GM23338 (cell line): ENCODE measurements around the gene CD163L1. TPM values are rescaled to one million over a fixed set of nuclear protein-coding genes. Genes with fewer than 3 reads are reported as not detected.
"Not testable (repeated sequence)": the region's sequence is repeated elsewhere in the genome, so short reads cannot be mapped to it uniquely, and the experiment has no call there.

Experiments used
- ATAC-seq: fragments of 200-7000 bp; cut with Tn5 transposase; 3 replicates; pipeline ENCODE4 v1.9.1; 2020
- DNase-seq: peaks from one replicate; pipeline ENCODE4 v3.0.0-alpha.2; 2015; ENCODE audit warnings: low spot score
- H2AFZ ChIP-seq: fragments of 200-600 bp; sonication (generic); 2 replicates; pipeline ENCODE4 v1.8.0; 2016; ENCODE audit warnings: antibody characterized with exemption, mild to moderate bottlenecking, moderate library complexity
- H3F3A ChIP-seq: fragments of 200-600 bp; sonication (generic); replicated peaks from 2 replicates; pipeline ENCODE4 v1.8.0; 2017; ENCODE audit warnings: antibody characterized with exemption, mixed run types, low read depth
- H3K27ac ChIP-seq: fragments of 200-600 bp; sonication (generic); 2 replicates; pipeline ENCODE4 v1.6.1; 2016; ENCODE audit warnings: low read depth
- H3K27me3 ChIP-seq: fragments of 200-600 bp; sonication (generic); 2 replicates; pipeline ENCODE4 v1.8.0; 2016; ENCODE audit warnings: mild to moderate bottlenecking, mixed run types, moderate library complexity; ENCODE audit not compliant: insufficient read depth
- H3K36me3 ChIP-seq: fragments of 200-600 bp; sonication (generic); 2 replicates; pipeline ENCODE4 v1.8.0; 2016; ENCODE audit warnings: mild to moderate bottlenecking; ENCODE audit not compliant: insufficient read depth
- H3K4me1 ChIP-seq: fragments of 200-600 bp; sonication (generic); 2 replicates; pipeline ENCODE4 v1.8.0; 2016; ENCODE audit warnings: mild to moderate bottlenecking, moderate library complexity; ENCODE audit not compliant: insufficient read depth
- H3K4me2 ChIP-seq: fragments of 200-600 bp; sonication (generic); 2 replicates; pipeline ENCODE4 v1.7.1; 2017; ENCODE audit warnings: mixed run types
- H3K4me3 ChIP-seq: fragments of 200-600 bp; sonication (generic); 2 replicates; pipeline ENCODE4 v1.6.1; 2016; ENCODE audit warnings: mixed run types
- H3K79me2 ChIP-seq: fragments of 200-600 bp; sonication (generic); replicated peaks from 2 replicates; pipeline ENCODE4 v1.8.0; 2017; ENCODE audit warnings: mild to moderate bottlenecking; ENCODE audit not compliant: insufficient read depth
- H3K9me2 ChIP-seq: fragments of 200-600 bp; sonication (generic); 2 replicates; pipeline ENCODE4 v1.8.0; 2017; ENCODE audit not compliant: insufficient read depth
- H4K20me1 ChIP-seq: fragments of 200-600 bp; sonication (generic); replicated peaks from 2 replicates; pipeline ENCODE4 v1.8.0; 2017; ENCODE audit warnings: mild to moderate bottlenecking; ENCODE audit not compliant: insufficient read depth
- H3K27ac Mint-ChIP-seq: 2 replicates; pipeline ENCODE4 v1.8.0; 2020; ENCODE audit warnings: inconsistent platforms, mild to moderate bottlenecking, moderate library complexity, mixed read lengths
- H3K27me3 Mint-ChIP-seq: 3 replicates; pipeline ENCODE4 v1.8.0; 2022; ENCODE audit warnings: low read depth, mild to moderate bottlenecking, moderate library complexity, mixed read lengths, inconsistent platforms; ENCODE audit not compliant: insufficient read depth, poor library complexity
- H3K36me3 Mint-ChIP-seq: 3 replicates; pipeline ENCODE4 v1.8.0; 2021; ENCODE audit warnings: low read depth, mild to moderate bottlenecking, inconsistent platforms, moderate library complexity, mixed read lengths
- H3K4me1 Mint-ChIP-seq: 3 replicates; pipeline ENCODE4 v1.8.0; 2020; ENCODE audit warnings: mild to moderate bottlenecking, inconsistent platforms, mixed read lengths
- H3K4me3 Mint-ChIP-seq: 3 replicates; pipeline ENCODE4 v1.8.0; 2021; ENCODE audit warnings: moderate library complexity, mild to moderate bottlenecking, inconsistent platforms, mixed read lengths
- H3K9me3 Mint-ChIP-seq: 3 replicates; pipeline ENCODE4 v1.8.0; 2020; ENCODE audit warnings: moderate library complexity, mild to moderate bottlenecking, inconsistent platforms, mixed read lengths
- CREB1 ChIP-seq: fragments of 250-450 bp; sonication (Bioruptor Pico); IDR thresholded peaks from 2 replicates; pipeline ENCODE4 v1.5.0; 2020; ENCODE audit warnings: low read depth, mild to moderate bottlenecking, moderate library complexity
- EZH2 ChIP-seq: fragments of 200-600 bp; sonication (generic); IDR thresholded peaks from one replicate; pipeline ENCODE4 v1.8.0; 2017; ENCODE audit warnings: antibody characterized with exemption, mild to moderate bottlenecking, low read depth; ENCODE audit not compliant: unreplicated experiment
- EZH2phosphoT487 ChIP-seq: fragments of 200-600 bp; sonication (generic); IDR thresholded peaks from one replicate; pipeline ENCODE4 v1.8.1; 2018; ENCODE audit warnings: antibody characterized with exemption; ENCODE audit not compliant: unreplicated experiment
- JUNB ChIP-seq: IDR thresholded peaks from one replicate; pipeline ENCODE4 v1.6.1; 2016; ENCODE audit warnings: antibody characterized with exemption; ENCODE audit not compliant: unreplicated experiment
- NANOG ChIP-seq: IDR thresholded peaks from 2 replicates; pipeline ENCODE4 v1.6.1; 2016; ENCODE audit warnings: antibody characterized with exemption, borderline replicate concordance
- POLR2AphosphoS5 ChIP-seq: IDR thresholded peaks from 2 replicates; pipeline ENCODE4 v1.6.1; 2016; ENCODE audit warnings: antibody characterized with exemption, low read depth
- STAT1 ChIP-seq: IDR thresholded peaks from one replicate; pipeline ENCODE4 v1.6.1; 2016; ENCODE audit warnings: antibody characterized with exemption; ENCODE audit not compliant: unreplicated experiment
- ZNF114 ChIP-seq: fragments of 250-450 bp; sonication (Bioruptor Pico); IDR thresholded peaks from 2 replicates; pipeline ENCODE4 v1.5.0; 2020; ENCODE audit warnings: mild to moderate bottlenecking, moderate library complexity
- ZNF331 ChIP-seq: fragments of 250-450 bp; sonication (Bioruptor Pico); IDR thresholded peaks from 2 replicates; pipeline ENCODE4 v1.5.0; 2020; ENCODE audit warnings: low read depth, mild to moderate bottlenecking, moderate library complexity
- polyA plus RNA-seq: library from polyadenylated mRNA; unstranded; fragments of >200 nt; fragmentation: Nextera tagmentation; extraction: Ambion mirVana; gene quantifications from 2 replicates; pipeline ENCODE4 v1.2.1, GENCODE V29; 2016
- total RNA-seq: library from RNA; depleted of rRNA; stranded (reverse); fragments of >200 nt; shearing (Covaris generic); gene quantifications from 2 replicates; pipeline ENCODE4 v1.2.3, GENCODE V29; 2014
- TF ChIP-seq, protein P1 (sequence below): IDR thresholded peaks from one replicate; pipeline ENCODE4 v1.6.1; 2018; ENCODE audit warnings: antibody characterized with exemption; ENCODE audit not compliant: unreplicated experiment
- TF ChIP-seq, protein P2 (sequence below): IDR thresholded peaks from 2 replicates; pipeline ENCODE4 v1.6.1; 2016; ENCODE audit warnings: antibody characterized with exemption

CD163L1 gene
- total and polyA plus RNA-seq, 2 experiments from 2014 or later, result 0.14 to 0.36 TPM

DNA sequence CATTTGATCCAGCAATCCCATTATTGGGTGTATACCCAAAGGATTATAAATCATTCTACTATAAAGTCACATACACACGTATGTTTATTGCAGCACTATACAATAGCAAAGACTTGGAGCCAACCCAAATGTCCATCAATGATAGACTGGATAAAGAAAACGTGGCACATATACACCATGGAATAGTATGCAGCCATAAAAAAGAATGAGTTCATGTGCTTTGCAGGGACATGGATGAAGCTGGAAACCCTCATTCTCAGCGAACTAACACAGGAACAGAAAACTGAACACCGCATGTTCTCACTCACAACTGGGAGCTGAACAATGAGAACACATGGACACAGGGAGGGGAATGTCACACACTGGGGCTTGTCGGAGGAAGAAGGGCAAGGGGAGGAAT lies 106.2 kb downstream of the CD163L1 start:
- H3K9me2 ChIP-seq, H3K27ac ChIP-seq, H3K27me3 ChIP-seq, H4K20me1 ChIP-seq, H3K4me1 Mint-ChIP-seq, H3K4me3 ChIP-seq, H3K36me3 ChIP-seq, ATAC-seq, DNase-seq, H2AFZ ChIP-seq, H3K4me2 ChIP-seq, H3K4me1 ChIP-seq, H3K27me3 Mint-ChIP-seq, H3K36me3 Mint-ChIP-seq, H3K27ac Mint-ChIP-seq, H3K4me3 Mint-ChIP-seq, H3F3A ChIP-seq, H3K79me2 ChIP-seq: not testable (repeated sequence)
- H3K9me3 Mint-ChIP-seq, result peaks cover 30% of the 10 kb centered on the region

DNA sequence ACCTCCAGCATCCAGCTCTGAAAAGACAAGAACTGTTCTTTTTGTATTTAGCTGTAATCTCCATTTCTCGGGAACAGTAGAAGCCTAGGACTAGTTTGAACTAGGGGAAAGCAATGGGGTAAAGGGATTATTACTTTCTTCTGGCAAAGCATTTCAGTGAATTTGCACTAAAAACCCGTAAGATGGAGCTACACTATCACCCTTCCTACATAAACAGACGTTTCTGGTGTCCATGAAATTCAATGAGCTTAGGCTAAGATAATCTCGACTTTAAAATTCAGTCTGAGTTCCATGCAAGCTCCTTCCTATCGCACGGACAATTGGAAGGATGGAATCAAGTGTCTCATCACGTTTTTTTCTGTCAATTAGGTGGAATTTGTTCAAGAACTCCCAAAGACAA lies 116.0 kb downstream of the CD163L1 start:
- H2AFZ ChIP-seq, result no peak overlapping the region; the same call in 1 of the 2 replicates
- no peak overlapping the region for H3K4me3 ChIP-seq
- peaks cover 6% of the 10 kb centered on the region; the same call in 1 of the 2 replicates for H3K36me3 ChIP-seq
- peaks cover 31% of the 10 kb centered on the region for H3K9me3 Mint-ChIP-seq
- H3K4me3 Mint-ChIP-seq, result no peak overlapping the region
- H3F3A ChIP-seq, result no peaks in the 10 kb centered on the region
- H3K27ac Mint-ChIP-seq, result no peak overlapping the region
- no peaks in the 10 kb centered on the region for H3K9me2 ChIP-seq
- peaks cover 16% of the 10 kb centered on the region for H3K36me3 Mint-ChIP-seq
- no peaks in the 10 kb centered on the region for H4K20me1 ChIP-seq
- no peaks in the 10 kb centered on the region for H3K79me2 ChIP-seq
- peaks cover 2% of the 10 kb centered on the region for H3K27me3 Mint-ChIP-seq
- H3K27ac ChIP-seq, result no peak overlapping the region
- ATAC-seq, result no peak
- no peaks in the 10 kb centered on the region for H3K4me1 ChIP-seq
- no peaks in the 10 kb centered on the region for H3K27me3 ChIP-seq
- H3K4me1 Mint-ChIP-seq, result no peaks in the 10 kb centered on the region
- DNase-seq, result no peak
- TF ChIP-seq ZNF114 (CRISPR knock-in tag) (no peak), EZH2 (no peak)
- H3K4me2 ChIP-seq, result no peak overlapping the region

DNA sequence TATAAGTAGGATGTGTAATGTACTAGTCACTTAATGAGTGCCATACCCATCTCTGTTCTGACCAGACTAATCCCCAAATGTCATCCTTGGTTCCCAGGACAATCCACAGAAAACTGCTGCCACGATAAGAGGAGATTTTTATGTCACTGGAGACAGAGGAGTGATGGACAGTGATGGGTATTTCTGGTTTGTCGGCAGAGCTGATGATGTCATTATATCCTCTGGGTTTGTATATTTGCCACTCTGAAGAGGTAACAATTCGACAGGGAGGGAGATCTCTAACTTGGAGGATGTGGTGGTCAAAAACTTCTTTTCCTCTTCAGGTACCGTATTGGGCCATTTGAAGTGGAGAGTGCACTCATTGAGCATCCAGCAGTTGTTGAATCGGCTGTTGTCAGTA lies 119.8 kb downstream of the CD163L1 start:
- Histone ChIP-seq H3K27ac (no peak overlapping the region), H3K4me3 (no peak overlapping the region), H3K27me3 (no peaks in the 10 kb centered on the region), H3K9me2 (no peaks in the 10 kb centered on the region), H3K79me2 (no peaks in the 10 kb centered on the region), H2AFZ (no peak overlapping the region), H3F3A (no peaks in the 10 kb centered on the region), H3K36me3 (no peaks in the 10 kb centered on the region), H4K20me1 (no peaks in the 10 kb centered on the region), H3K4me1 (no peaks in the 10 kb centered on the region), H3K4me2 (no peak overlapping the region)
- Mint-ChIP-seq H3K36me3 (peaks cover 3% of the 10 kb centered on the region), H3K4me1 (no peaks in the 10 kb centered on the region), H3K27me3 (peaks cover 2% of the 10 kb centered on the region), H3K4me3 (no peak overlapping the region), H3K9me3 (peaks cover 3% of the 10 kb centered on the region; the same call in 2 of the 3 replicates), H3K27ac (no peak overlapping the region)
- no peak for ATAC-seq
- DNase-seq, result no peak
- TF ChIP-seq, protein P1, sequence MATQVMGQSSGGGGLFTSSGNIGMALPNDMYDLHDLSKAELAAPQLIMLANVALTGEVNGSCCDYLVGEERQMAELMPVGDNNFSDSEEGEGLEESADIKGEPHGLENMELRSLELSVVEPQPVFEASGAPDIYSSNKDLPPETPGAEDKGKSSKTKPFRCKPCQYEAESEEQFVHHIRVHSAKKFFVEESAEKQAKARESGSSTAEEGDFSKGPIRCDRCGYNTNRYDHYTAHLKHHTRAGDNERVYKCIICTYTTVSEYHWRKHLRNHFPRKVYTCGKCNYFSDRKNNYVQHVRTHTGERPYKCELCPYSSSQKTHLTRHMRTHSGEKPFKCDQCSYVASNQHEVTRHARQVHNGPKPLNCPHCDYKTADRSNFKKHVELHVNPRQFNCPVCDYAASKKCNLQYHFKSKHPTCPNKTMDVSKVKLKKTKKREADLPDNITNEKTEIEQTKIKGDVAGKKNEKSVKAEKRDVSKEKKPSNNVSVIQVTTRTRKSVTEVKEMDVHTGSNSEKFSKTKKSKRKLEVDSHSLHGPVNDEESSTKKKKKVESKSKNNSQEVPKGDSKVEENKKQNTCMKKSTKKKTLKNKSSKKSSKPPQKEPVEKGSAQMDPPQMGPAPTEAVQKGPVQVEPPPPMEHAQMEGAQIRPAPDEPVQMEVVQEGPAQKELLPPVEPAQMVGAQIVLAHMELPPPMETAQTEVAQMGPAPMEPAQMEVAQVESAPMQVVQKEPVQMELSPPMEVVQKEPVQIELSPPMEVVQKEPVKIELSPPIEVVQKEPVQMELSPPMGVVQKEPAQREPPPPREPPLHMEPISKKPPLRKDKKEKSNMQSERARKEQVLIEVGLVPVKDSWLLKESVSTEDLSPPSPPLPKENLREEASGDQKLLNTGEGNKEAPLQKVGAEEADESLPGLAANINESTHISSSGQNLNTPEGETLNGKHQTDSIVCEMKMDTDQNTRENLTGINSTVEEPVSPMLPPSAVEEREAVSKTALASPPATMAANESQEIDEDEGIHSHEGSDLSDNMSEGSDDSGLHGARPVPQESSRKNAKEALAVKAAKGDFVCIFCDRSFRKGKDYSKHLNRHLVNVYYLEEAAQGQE, result no peak
- TF ChIP-seq CREB1 (CRISPR knock-in tag) (no peak), ZNF331 (CRISPR knock-in tag) (no peak), STAT1 (no peak), EZH2phosphoT487 (no peak), EZH2 (no peak), ZNF114 (CRISPR knock-in tag) (no peak), POLR2AphosphoS5 (no peak), NANOG (no peak), JUNB (no peak)
- TF ChIP-seq, protein P2, sequence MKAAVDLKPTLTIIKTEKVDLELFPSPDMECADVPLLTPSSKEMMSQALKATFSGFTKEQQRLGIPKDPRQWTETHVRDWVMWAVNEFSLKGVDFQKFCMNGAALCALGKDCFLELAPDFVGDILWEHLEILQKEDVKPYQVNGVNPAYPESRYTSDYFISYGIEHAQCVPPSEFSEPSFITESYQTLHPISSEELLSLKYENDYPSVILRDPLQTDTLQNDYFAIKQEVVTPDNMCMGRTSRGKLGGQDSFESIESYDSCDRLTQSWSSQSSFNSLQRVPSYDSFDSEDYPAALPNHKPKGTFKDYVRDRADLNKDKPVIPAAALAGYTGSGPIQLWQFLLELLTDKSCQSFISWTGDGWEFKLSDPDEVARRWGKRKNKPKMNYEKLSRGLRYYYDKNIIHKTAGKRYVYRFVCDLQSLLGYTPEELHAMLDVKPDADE, result no peak
